HepG2 (cell line): ENCODE data around the gene WNT10A. TPM values are rescaled to one million over a fixed set of nuclear protein-coding genes. Genes with fewer than 3 reads are reported as not detected.

Experiments used
- ATAC-seq: fragments of 200-7000 bp; cut with Tn5 transposase; 3 replicates; pipeline ENCODE4 v1.9.1; 2020; ENCODE audit warnings: mild to moderate bottlenecking, moderate library complexity
- BruUV-seq: library from RNA; stranded (reverse); fragments of 400-500 nt; replicated peaks from 2 replicates; lab custom pipeline; 2021; lab: Mats Ljungman, UMichigan
- CTCF ChIA-PET: fragments of 300-600 bp; formaldehyde crosslinking; extraction: SDS; loops from one replicate; lab custom pipeline; 2021; ENCODE audit warnings: low total read pairs, inconsistent platforms, low intra/inter-chr PET ratio; lab: Yijun Ruan, JAX
- POLR2A ChIA-PET: fragments of 350-600 bp; sonication (Branson Sonifier 250); formaldehyde crosslinking; loops from one replicate; lab custom pipeline; 2020; ENCODE audit warnings: antibody characterized with exemption, inconsistent platforms; lab: Yijun Ruan, JAX
- DNase-seq: peaks from one replicate; pipeline ENCODE4 v3.0.0-alpha.2; 2015; ENCODE audit warnings: low spot score
- FAIRE-seq: peaks from 3 replicates; lab custom pipeline; 2011; peaks lifted over from hg19 to GRCh38; lab: Jason Lieb, UNC
- H2AFZ ChIP-seq: one replicate; pipeline ENCODE4 v1.6.1; 2011; ENCODE audit warnings: low read length, inconsistent platforms
- H3K27ac ChIP-seq: fragments of 300-600 bp; 3 replicates; pipeline ENCODE4 v1.8.0; 2011; ENCODE audit warnings: mixed run types, mild to moderate bottlenecking, mixed read lengths, low read length, inconsistent platforms; ENCODE audit not compliant: insufficient read depth; ENCODE audit errors: extremely low read length
- H3K27me3 ChIP-seq, 2 experiments: fragments of 200-600 bp in 1 of 2; 2 replicates in 1 of 2; 3 replicates in 1 of 2; pipeline versions ENCODE4 v1.6.0 to v1.8.0; 2011; ENCODE audit warnings: low read length in 2 of 2, mild to moderate bottlenecking in 2 of 2, moderate library complexity in 2 of 2, inconsistent platforms in 1 of 2; ENCODE audit not compliant: insufficient read depth in 2 of 2, control insufficient read depth in 1 of 2
- H3K36me3 ChIP-seq, 2 experiments: fragments of 200-600 bp in 1 of 2; replicated peaks in 1 of 2; 2 replicates in 1 of 2; 3 replicates in 1 of 2; pipeline versions ENCODE4 v1.5.1 to v1.8.0; 2011; ENCODE audit warnings: low read length in 2 of 2, inconsistent platforms in 1 of 2; ENCODE audit not compliant: insufficient read depth in 2 of 2, control insufficient read depth in 1 of 2
- H3K4me1 ChIP-seq: 2 replicates; pipeline ENCODE4 v1.5.1; 2012; ENCODE audit warnings: low read length, inconsistent platforms; ENCODE audit not compliant: insufficient read depth
- H3K4me2 ChIP-seq: 2 replicates; pipeline ENCODE4 v1.6.0; 2011; ENCODE audit warnings: low read depth, low read length, inconsistent platforms
- H3K4me3 ChIP-seq, 3 experiments: fragments of 200-600 bp in 1 of 3; sonication (generic), shearing (Covaris generic) in 1 of 3; replicated peaks in 1 of 3; 2 replicates each; pipeline ENCODE4 v1.5.1; 2011 to 2016; ENCODE audit warnings: low read length in 3 of 3, inconsistent platforms in 2 of 3, low read depth in 2 of 3, mild to moderate bottlenecking in 2 of 3, control low read depth in 1 of 3, mixed read lengths in 1 of 3; ENCODE audit not compliant: insufficient read depth in 1 of 3
- H3K79me2 ChIP-seq: one replicate; pipeline ENCODE4 v1.6.1; 2011; ENCODE audit warnings: low read length, inconsistent platforms; ENCODE audit not compliant: insufficient read depth
- H3K9ac ChIP-seq: 2 replicates; pipeline ENCODE4 v1.6.0; 2011; ENCODE audit warnings: mild to moderate bottlenecking, low read depth, low read length, inconsistent platforms; ENCODE audit not compliant: insufficient read depth
- H3K9me3 ChIP-seq: 2 replicates; pipeline ENCODE4 v1.5.1; 2012; ENCODE audit warnings: mild to moderate bottlenecking, low read length
- H4K20me1 ChIP-seq: 2 replicates; pipeline ENCODE4 v1.6.0; 2011; ENCODE audit warnings: inconsistent platforms, mild to moderate bottlenecking, low read length, moderate library complexity; ENCODE audit not compliant: insufficient read depth
- FLYWCH1 ChIP-seq: sonication (generic); formaldehyde crosslinking; IDR thresholded peaks from 2 replicates; pipeline ENCODE4 v1.8.1; 2023; ENCODE audit warnings: mild to moderate bottlenecking, missing genetic modification reagents
- FOSL2 ChIP-seq: sonication (generic); formaldehyde crosslinking; IDR thresholded peaks from 2 replicates; pipeline ENCODE4 v1.4.0; 2020; ENCODE audit warnings: missing genetic modification reagents
- PAWR ChIP-seq: sonication (generic); formaldehyde crosslinking; IDR thresholded peaks from 2 replicates; pipeline ENCODE4 v1.4.0; 2020; ENCODE audit warnings: missing genetic modification reagents, mild to moderate bottlenecking, borderline replicate concordance
- STAG1 ChIP-seq: sonication (generic); formaldehyde crosslinking; IDR thresholded peaks from 2 replicates; pipeline ENCODE4 v1.4.0; 2020; ENCODE audit warnings: missing genetic modification reagents
- ZNF180 ChIP-seq: sonication (generic); formaldehyde crosslinking; IDR thresholded peaks from 2 replicates; pipeline ENCODE4 v1.4.0; 2020; ENCODE audit warnings: low read depth, missing genetic modification reagents, borderline replicate concordance
- WGBS: methylation state at CpG from one replicate; pipeline ENCODE4 v1.1.6; 2017; ENCODE audit warnings: low lambda C conversion rate; 5-methylcytosine and 5-hydroxymethylcytosine counted together
- in situ Hi-C: cut with HindIII; loops from 2 replicates; pipeline ENCODE4 v1.10.0; 2017; ENCODE audit warnings: low pct_unique_long_range_greater_than_20kb; ENCODE audit not compliant: extremely low pct_ligation_motif_present
- intact Hi-C: fragments of 100-400 bp; cut with micrococcal nuclease; formaldehyde crosslinking; loops from one replicate; pipeline ENCODE4 v1.10.0; 2022; ENCODE audit not compliant: unreplicated experiment
- polyA plus RNA-seq, 8 experiments: library from polyadenylated mRNA; depleted of rRNA in 3 of 8; stranded (reverse) in 7 of 8; unstranded in 1 of 8; fragments of >200 nt; fragmentation: Illumina TruSeq in 4 of 8; extraction: Trizol in 4 of 8; gene quantifications; 2 replicates each; pipeline versions ENCODE4 v1.2.1 to v1.2.3, GENCODE V29; 2011 to 2016; ENCODE audit warnings: low read depth in 4 of 8, missing spikeins in 1 of 8, mixed read lengths in 1 of 8; ENCODE audit not compliant: insufficient read depth in 1 of 8
- total RNA-seq, 5 experiments: library from RNA; depleted of rRNA; stranded (reverse); fragments of >200 nt; fragmentation: Illumina TruSeq; extraction: Trizol; gene quantifications; 2 replicates each; pipeline ENCODE4 v1.2.3, GENCODE V29; 2016; ENCODE audit warnings: low read depth in 1 of 5
- TF ChIP-seq, protein P1 (sequence below): sonication (generic); formaldehyde crosslinking; IDR thresholded peaks from 2 replicates; pipeline ENCODE4 v1.4.0; 2020; ENCODE audit warnings: missing genetic modification reagents, mild to moderate bottlenecking, borderline replicate concordance
- TF ChIP-seq, protein P2 (sequence below): sonication (generic); formaldehyde crosslinking; IDR thresholded peaks from 2 replicates; pipeline ENCODE4 v1.5.0; 2020; ENCODE audit warnings: mild to moderate bottlenecking, missing genetic modification reagents
- TF ChIP-seq, protein P3 (sequence below): sonication (generic); formaldehyde crosslinking; IDR thresholded peaks from 2 replicates; pipeline ENCODE4 v1.5.0; 2020; ENCODE audit warnings: mild to moderate bottlenecking, low read depth, missing genetic modification reagents, borderline replicate concordance
- TF ChIP-seq, protein P4 (sequence below): sonication (generic); formaldehyde crosslinking; IDR thresholded peaks from 2 replicates; pipeline ENCODE4 v1.5.1; 2020; ENCODE audit warnings: mild to moderate bottlenecking, missing genetic modification reagents, borderline replicate concordance

WNT10A gene
- total and polyA plus RNA-seq, 2 of the 13 experiments (the other 11 are each of a cell fraction or from before 2014, with no cell fraction given): 0.03 TPM; not detected in 1

DNA sequence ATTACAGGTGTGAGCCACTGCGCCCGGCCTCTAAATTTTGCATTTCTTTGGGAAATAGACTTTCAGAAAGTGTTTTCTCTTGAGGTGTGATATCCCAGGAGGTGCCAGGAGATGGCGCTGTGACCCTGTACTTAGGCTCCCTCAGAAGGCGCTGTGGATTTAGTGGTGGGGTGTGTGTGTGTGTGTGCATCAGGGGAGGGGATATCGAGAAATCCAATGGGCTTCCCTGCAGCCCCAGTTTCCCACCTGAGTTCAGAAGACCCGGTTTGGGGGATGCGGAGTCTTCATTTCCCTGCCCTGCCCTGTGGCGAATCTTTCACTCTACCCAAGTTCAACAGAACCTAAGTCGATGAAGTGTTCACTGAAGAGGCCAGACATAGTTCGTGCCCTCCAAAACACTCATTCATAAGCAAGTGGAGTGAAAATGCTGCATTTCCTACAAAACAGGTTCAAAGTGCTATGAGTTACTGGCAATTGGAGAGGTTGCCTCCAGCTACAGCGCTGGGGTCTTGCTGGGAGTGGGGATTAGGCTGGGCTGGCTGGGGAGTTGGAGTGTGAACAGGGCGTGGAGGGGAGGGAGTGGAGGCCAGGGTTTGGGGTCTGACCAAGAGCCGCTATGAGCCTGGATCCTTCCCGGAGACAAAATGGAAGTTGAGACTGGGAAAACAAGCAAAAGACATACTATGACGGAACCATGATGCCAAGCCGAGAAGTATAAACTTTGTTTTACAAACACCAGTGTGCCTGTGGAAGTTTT, 27.6 kb upstream of the WNT10A start (continued):
- TF ChIP-seq, protein P1, sequence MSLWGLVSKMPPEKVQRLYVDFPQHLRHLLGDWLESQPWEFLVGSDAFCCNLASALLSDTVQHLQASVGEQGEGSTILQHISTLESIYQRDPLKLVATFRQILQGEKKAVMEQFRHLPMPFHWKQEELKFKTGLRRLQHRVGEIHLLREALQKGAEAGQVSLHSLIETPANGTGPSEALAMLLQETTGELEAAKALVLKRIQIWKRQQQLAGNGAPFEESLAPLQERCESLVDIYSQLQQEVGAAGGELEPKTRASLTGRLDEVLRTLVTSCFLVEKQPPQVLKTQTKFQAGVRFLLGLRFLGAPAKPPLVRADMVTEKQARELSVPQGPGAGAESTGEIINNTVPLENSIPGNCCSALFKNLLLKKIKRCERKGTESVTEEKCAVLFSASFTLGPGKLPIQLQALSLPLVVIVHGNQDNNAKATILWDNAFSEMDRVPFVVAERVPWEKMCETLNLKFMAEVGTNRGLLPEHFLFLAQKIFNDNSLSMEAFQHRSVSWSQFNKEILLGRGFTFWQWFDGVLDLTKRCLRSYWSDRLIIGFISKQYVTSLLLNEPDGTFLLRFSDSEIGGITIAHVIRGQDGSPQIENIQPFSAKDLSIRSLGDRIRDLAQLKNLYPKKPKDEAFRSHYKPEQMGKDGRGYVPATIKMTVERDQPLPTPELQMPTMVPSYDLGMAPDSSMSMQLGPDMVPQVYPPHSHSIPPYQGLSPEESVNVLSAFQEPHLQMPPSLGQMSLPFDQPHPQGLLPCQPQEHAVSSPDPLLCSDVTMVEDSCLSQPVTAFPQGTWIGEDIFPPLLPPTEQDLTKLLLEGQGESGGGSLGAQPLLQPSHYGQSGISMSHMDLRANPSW (CRISPR knock-in tag): no peak
- no peak for TF ChIP-seq ZNF180 (CRISPR knock-in tag)
- TF ChIP-seq, protein P2, sequence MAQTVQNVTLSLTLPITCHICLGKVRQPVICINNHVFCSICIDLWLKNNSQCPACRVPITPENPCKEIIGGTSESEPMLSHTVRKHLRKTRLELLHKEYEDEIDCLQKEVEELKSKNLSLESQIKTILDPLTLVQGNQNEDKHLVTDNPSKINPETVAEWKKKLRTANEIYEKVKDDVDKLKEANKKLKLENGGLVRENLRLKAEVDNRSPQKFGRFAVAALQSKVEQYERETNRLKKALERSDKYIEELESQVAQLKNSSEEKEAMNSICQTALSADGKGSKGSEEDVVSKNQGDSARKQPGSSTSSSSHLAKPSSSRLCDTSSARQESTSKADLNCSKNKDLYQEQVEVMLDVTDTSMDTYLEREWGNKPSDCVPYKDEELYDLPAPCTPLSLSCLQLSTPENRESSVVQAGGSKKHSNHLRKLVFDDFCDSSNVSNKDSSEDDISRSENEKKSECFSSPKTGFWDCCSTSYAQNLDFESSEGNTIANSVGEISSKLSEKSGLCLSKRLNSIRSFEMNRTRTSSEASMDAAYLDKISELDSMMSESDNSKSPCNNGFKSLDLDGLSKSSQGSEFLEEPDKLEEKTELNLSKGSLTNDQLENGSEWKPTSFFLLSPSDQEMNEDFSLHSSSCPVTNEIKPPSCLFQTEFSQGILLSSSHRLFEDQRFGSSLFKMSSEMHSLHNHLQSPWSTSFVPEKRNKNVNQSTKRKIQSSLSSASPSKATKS (CRISPR knock-in tag): no peak

DNA sequence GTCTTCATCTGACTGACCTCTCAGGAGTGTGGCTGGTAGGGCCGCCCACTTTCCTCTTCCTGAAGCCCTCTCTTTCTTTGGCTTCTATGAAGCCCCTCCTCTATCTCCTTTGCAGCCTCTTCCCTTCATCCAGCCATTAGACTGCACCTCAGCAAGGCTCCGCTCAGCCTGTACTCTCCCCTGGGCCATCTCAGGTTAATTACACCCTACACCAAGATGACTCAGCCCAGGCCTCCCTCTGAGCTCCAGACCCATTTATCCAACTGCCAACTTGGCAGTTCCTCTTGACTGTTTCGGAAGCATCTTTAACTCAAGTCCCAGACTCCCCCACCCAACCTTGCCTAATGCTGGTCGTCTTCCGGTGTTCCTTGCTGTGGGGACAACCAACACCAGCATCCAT, 26.9 kb upstream of the WNT10A start:
- Histone ChIP-seq H3K4me1 (peaks cover 30% of the 10 kb centered on the region), H2AFZ (no peak overlapping the region), H3K27me3 (peaks cover 14 to 81% of the 10 kb centered on the region in 2 experiments), H3K9me3 (no peaks in the 10 kb centered on the region), H3K4me2 (no peak overlapping the region), H3K27ac (no peak overlapping the region), H3K36me3 (no peaks in the 10 kb centered on the region), H3K4me3 (no peak overlapping the region), H4K20me1 (no peaks in the 10 kb centered on the region; the same call in 1 of the 2 replicates), H3K9ac (no peak overlapping the region), H3K79me2 (no peaks in the 10 kb centered on the region)
- POLR2A ChIA-PET: no interaction called here
- FAIRE-seq (no peak), DNase-seq (no peak), ATAC-seq (no peak)
- 17% methylated on average over 5 of the region's 5 CpGs for WGBS
- CTCF ChIA-PET: interaction anchor here (2.5 kb wide), 1 partner anchor 44 kb away, joined by 32 read pairs; no protein-coding TSS in a partner anchor
- in situ Hi-C loops: no loop called here
- intact Hi-C loops: loop anchor here (1.0 kb wide), 1 partner anchor 45 kb away; no protein-coding TSS in a partner anchor
- no TSS peak for BruUV-seq
- TF ChIP-seq FLYWCH1 (CRISPR knock-in tag) (no peak), STAG1 (no peak), PAWR (CRISPR knock-in tag) (no peak), FOSL2 (CRISPR knock-in tag) (no peak)
- TF ChIP-seq, protein P3, sequence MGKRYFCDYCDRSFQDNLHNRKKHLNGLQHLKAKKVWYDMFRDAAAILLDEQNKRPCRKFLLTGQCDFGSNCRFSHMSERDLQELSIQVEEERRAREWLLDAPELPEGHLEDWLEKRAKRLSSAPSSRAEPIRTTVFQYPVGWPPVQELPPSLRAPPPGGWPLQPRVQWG (CRISPR knock-in tag): no peak
- TF ChIP-seq, protein P4, sequence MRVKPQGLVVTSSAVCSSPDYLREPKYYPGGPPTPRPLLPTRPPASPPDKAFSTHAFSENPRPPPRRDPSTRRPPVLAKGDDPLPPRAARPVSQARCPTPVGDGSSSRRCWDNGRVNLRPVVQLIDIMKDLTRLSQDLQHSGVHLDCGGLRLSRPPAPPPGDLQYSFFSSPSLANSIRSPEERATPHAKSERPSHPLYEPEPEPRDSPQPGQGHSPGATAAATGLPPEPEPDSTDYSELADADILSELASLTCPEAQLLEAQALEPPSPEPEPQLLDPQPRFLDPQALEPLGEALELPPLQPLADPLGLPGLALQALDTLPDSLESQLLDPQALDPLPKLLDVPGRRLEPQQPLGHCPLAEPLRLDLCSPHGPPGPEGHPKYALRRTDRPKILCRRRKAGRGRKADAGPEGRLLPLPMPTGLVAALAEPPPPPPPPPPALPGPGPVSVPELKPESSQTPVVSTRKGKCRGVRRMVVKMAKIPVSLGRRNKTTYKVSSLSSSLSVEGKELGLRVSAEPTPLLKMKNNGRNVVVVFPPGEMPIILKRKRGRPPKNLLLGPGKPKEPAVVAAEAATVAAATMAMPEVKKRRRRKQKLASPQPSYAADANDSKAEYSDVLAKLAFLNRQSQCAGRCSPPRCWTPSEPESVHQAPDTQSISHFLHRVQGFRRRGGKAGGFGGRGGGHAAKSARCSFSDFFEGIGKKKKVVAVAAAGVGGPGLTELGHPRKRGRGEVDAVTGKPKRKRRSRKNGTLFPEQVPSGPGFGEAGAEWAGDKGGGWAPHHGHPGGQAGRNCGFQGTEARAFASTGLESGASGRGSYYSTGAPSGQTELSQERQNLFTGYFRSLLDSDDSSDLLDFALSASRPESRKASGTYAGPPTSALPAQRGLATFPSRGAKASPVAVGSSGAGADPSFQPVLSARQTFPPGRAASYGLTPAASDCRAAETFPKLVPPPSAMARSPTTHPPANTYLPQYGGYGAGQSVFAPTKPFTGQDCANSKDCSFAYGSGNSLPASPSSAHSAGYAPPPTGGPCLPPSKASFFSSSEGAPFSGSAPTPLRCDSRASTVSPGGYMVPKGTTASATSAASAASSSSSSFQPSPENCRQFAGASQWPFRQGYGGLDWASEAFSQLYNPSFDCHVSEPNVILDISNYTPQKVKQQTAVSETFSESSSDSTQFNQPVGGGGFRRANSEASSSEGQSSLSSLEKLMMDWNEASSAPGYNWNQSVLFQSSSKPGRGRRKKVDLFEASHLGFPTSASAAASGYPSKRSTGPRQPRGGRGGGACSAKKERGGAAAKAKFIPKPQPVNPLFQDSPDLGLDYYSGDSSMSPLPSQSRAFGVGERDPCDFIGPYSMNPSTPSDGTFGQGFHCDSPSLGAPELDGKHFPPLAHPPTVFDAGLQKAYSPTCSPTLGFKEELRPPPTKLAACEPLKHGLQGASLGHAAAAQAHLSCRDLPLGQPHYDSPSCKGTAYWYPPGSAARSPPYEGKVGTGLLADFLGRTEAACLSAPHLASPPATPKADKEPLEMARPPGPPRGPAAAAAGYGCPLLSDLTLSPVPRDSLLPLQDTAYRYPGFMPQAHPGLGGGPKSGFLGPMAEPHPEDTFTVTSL (CRISPR knock-in tag): no peak
